Measurements from ENCODE around the gene LRTM2. TPM values are rescaled to one million over a fixed set of nuclear protein-coding genes. Genes with fewer than 3 reads are reported as not detected.

The LRTM2 gene
- total RNA-seq, 1 experiment from 2014 or later = not detected

- H3K79me2 ChIP-seq (ENCODE audit: low read length) = no peaks in the 10 kb centered on the region
- intact Hi-C loops (cut with micrococcal nuclease) = no loop called here
- H3K9ac ChIP-seq (ENCODE audit: low read length) = no peak overlapping the region
- no peak for TF ChIP-seq EZH2 (IDR thresholded peaks at IDR 0.05; ENCODE audit: low read length, unreplicated experiment)
- no peak for TF ChIP-seq EZH2phosphoT487 (IDR thresholded peaks at IDR 0.05; ENCODE audit: borderline replicate concordance, low read length)
- TF ChIP-seq CTCF (conservative IDR thresholded peaks at IDR 0.05; ENCODE audit: low read depth, low read length) = no peak
- DNase-seq (no peak), ATAC-seq (no peak)
- no peak overlapping the region for H3K27ac ChIP-seq (ENCODE audit: low read length)
- no peak overlapping the region for H3K4me2 ChIP-seq (ENCODE audit: low read length)
- no TSS peak for BruUV-seq (replicated peaks)
- H3K4me3 ChIP-seq (ENCODE audit: low read length) = no peak overlapping the region
- ChIA-PET CTCF (no interaction called here), POLR2A (ENCODE audit: unreplicated experiment) (no interaction called here)
- no peaks in the 10 kb centered on the region for H3K9me2 ChIP-seq (replicated peaks; ENCODE audit: low read length)
- H3F3A ChIP-seq (ENCODE audit: low read length, unreplicated experiment) = peaks cover 4% of the 10 kb centered on the region
- H3K27me3 ChIP-seq (ENCODE audit: low read length) = peaks cover 42% of the 10 kb centered on the region
- no peak overlapping the region for H2AFZ ChIP-seq (ENCODE audit: low read length)
- no peaks in the 10 kb centered on the region for H4K20me1 ChIP-seq (ENCODE audit: low read length)
- H3K36me3 ChIP-seq (ENCODE audit: low read depth, low read length) = no peaks in the 10 kb centered on the region
- H3K4me1 ChIP-seq (ENCODE audit: insufficient read depth, low read length) = no peaks in the 10 kb centered on the region
- no peaks in the 10 kb centered on the region for H3K9me3 ChIP-seq (ENCODE audit: low read length)
Measured at GRCh38 chr12:1847411-1847810, 27.0 kb downstream of the LRTM2 start.

GRCh38 chr12:1848146-1848545 lies 27.8 kb downstream of the LRTM2 start:
- no peaks in the 10 kb centered on the region for H3K36me3 ChIP-seq (ENCODE audit: low read depth, low read length)
- no peaks in the 10 kb centered on the region for H4K20me1 ChIP-seq (ENCODE audit: low read length)
- intact Hi-C loops (cut with micrococcal nuclease) = no loop called here
- H3K4me3 ChIP-seq (ENCODE audit: low read length) = no peak overlapping the region
- no peaks in the 10 kb centered on the region for H3K4me1 ChIP-seq (ENCODE audit: insufficient read depth, low read length)
- ATAC-seq (no peak), DNase-seq (no peak)
- no peaks in the 10 kb centered on the region for H3K79me2 ChIP-seq (ENCODE audit: low read length)
- H3K9ac ChIP-seq (ENCODE audit: low read length) = no peak overlapping the region
- BruUV-seq (replicated peaks) = no TSS peak
- peaks cover 4% of the 10 kb centered on the region for H3F3A ChIP-seq (ENCODE audit: low read length, unreplicated experiment)
- ChIA-PET POLR2A (ENCODE audit: unreplicated experiment) (no interaction called here), CTCF (no interaction called here)
- H3K27ac ChIP-seq (ENCODE audit: low read length) = no peak overlapping the region
- no peak overlapping the region for H3K4me2 ChIP-seq (ENCODE audit: low read length)
- TF ChIP-seq EZH2phosphoT487 (IDR thresholded peaks at IDR 0.05; ENCODE audit: borderline replicate concordance, low read length) (no peak), CTCF (conservative IDR thresholded peaks at IDR 0.05; ENCODE audit: low read depth, low read length) (no peak), EZH2 (IDR thresholded peaks at IDR 0.05; ENCODE audit: low read length, unreplicated experiment) (no peak)
- peaks cover 42% of the 10 kb centered on the region for H3K27me3 ChIP-seq (ENCODE audit: low read length)
- no peak overlapping the region for H2AFZ ChIP-seq (ENCODE audit: low read length)
- no peaks in the 10 kb centered on the region for H3K9me3 ChIP-seq (ENCODE audit: low read length)
- H3K9me2 ChIP-seq (replicated peaks; ENCODE audit: low read length) = no peaks in the 10 kb centered on the region

- H3K79me2 ChIP-seq (ENCODE audit: low read length) = no peaks in the 10 kb centered on the region
- POLR2A ChIA-PET (ENCODE audit: unreplicated experiment) = no interaction called here
- intact Hi-C loops (cut with micrococcal nuclease) = no loop called here
- H3K9me2 ChIP-seq (replicated peaks; ENCODE audit: low read length) = no peaks in the 10 kb centered on the region
- no peak overlapping the region for H2AFZ ChIP-seq (ENCODE audit: low read length)
- CTCF ChIA-PET = no interaction called here
- DNase-seq (no peak), ATAC-seq (no peak)
- BruUV-seq (replicated peaks) = no TSS peak
- no peak overlapping the region for H3K27ac ChIP-seq (ENCODE audit: low read length)
- H3K36me3 ChIP-seq (ENCODE audit: low read depth, low read length) = no peaks in the 10 kb centered on the region
- no peaks in the 10 kb centered on the region for H3K4me1 ChIP-seq (ENCODE audit: insufficient read depth, low read length)
- TF ChIP-seq EZH2phosphoT487 (IDR thresholded peaks at IDR 0.05; ENCODE audit: borderline replicate concordance, low read length) (no peak), CTCF (conservative IDR thresholded peaks at IDR 0.05; ENCODE audit: low read depth, low read length) (no peak), EZH2 (IDR thresholded peaks at IDR 0.05; ENCODE audit: low read length, unreplicated experiment) (no peak)
- no peak overlapping the region for H3K4me2 ChIP-seq (ENCODE audit: low read length)
- peaks cover 39% of the 10 kb centered on the region for H3K27me3 ChIP-seq (ENCODE audit: low read length)
- H3K4me3 ChIP-seq (ENCODE audit: low read length) = no peak overlapping the region
- H3K9ac ChIP-seq (ENCODE audit: low read length) = no peak overlapping the region
- H3F3A ChIP-seq (ENCODE audit: low read length, unreplicated experiment) = peaks cover 4% of the 10 kb centered on the region
- H4K20me1 ChIP-seq (ENCODE audit: low read length) = no peaks in the 10 kb centered on the region
- H3K9me3 ChIP-seq (ENCODE audit: low read length) = no peaks in the 10 kb centered on the region
Measured at GRCh38 chr12:1848745-1849144, 28.4 kb downstream of the LRTM2 start.

Measured in PC-3 (cell line).